Measurements from ENCODE around the gene MARCHF7.
"Not testable (repeated sequence)": the region's sequence is repeated elsewhere in the genome, so short reads cannot be mapped to it uniquely, and the experiment has no call there.

GRCh38 chr2:159745237-159745636 lies 32.9 kb downstream of the MARCHF7 start:
- not testable (repeated sequence) for TF ChIP-seq SUZ12 (IDR thresholded peaks at IDR 0.05; ENCODE audit: extremely low read depth, insufficient read depth, insufficient read length); ZNF274 (IDR thresholded peaks at IDR 0.05; ENCODE audit: low read depth, low read length)
